Duodenal mucosa (tissue), 2 donors: ENCODE results near the gene SLC23A3.
A peak's percentile ranks its signal among the peaks of the same experiment; 100 is the strongest.

ENCODE experiments used
- H3K27ac ChIP-seq: one replicate; pipeline ENCODE4 v1.7.0; 2013; ENCODE audit warnings: low read depth, low read length
- H3K27me3 ChIP-seq, 2 donors: one replicate each; pipeline ENCODE4 v1.7.0; 2013; ENCODE audit warnings: low read length in 2 of 2, control low read depth in 1 of 2; ENCODE audit not compliant: insufficient read depth in 2 of 2, control insufficient read depth in 1 of 2
- H3K36me3 ChIP-seq, 2 donors: one replicate each; pipeline ENCODE4 v1.7.0; 2013; ENCODE audit warnings: low read length in 2 of 2, control low read depth in 1 of 2; ENCODE audit not compliant: insufficient read depth in 2 of 2, control insufficient read depth in 1 of 2
- H3K4me1 ChIP-seq, 2 donors: one replicate each; pipeline ENCODE4 v1.7.0; 2013; ENCODE audit warnings: low read length in 2 of 2, control low read depth in 1 of 2; ENCODE audit not compliant: insufficient read depth in 2 of 2, control insufficient read depth in 1 of 2
- H3K4me3 ChIP-seq, 2 donors: one replicate each; pipeline ENCODE4 v1.7.0; 2013; ENCODE audit warnings: low read length in 2 of 2, low read depth in 1 of 2
- H3K9ac ChIP-seq, 2 donors: one replicate each; pipeline ENCODE4 v1.7.0; 2013; ENCODE audit warnings: low read length in 2 of 2, low read depth in 1 of 2
- H3K9me3 ChIP-seq, 2 donors: one replicate each; pipeline ENCODE4 v1.7.0; 2013; ENCODE audit warnings: low read length in 2 of 2, control low read depth in 1 of 2; ENCODE audit not compliant: control insufficient read depth in 1 of 2

SLC23A3 gene, protein sequence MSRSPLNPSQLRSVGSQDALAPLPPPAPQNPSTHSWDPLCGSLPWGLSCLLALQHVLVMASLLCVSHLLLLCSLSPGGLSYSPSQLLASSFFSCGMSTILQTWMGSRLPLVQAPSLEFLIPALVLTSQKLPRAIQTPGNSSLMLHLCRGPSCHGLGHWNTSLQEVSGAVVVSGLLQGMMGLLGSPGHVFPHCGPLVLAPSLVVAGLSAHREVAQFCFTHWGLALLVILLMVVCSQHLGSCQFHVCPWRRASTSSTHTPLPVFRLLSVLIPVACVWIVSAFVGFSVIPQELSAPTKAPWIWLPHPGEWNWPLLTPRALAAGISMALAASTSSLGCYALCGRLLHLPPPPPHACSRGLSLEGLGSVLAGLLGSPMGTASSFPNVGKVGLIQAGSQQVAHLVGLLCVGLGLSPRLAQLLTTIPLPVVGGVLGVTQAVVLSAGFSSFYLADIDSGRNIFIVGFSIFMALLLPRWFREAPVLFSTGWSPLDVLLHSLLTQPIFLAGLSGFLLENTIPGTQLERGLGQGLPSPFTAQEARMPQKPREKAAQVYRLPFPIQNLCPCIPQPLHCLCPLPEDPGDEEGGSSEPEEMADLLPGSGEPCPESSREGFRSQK

GRCh38 chr2:219169930-219170654, at the start of gene SLC23A3:
SLC23A3 (minus strand) TSS chr2:219170029; CDS start chr2:219169984, 45 bp downstream.
- H3K27me3 ChIP-seq = no peaks in the 10 kb centered on the region
- H3K36me3 ChIP-seq = peaks cover 21 to 43% of the 10 kb centered on the region in 2 donors
- H3K4me3 ChIP-seq = peak within 1 kb of the TSS; percentile 19 to 28
- peak within 1 kb of the TSS in 1 of 2 donors; percentile 16 for H3K9ac ChIP-seq
- no peaks in the 10 kb centered on the region for H3K9me3 ChIP-seq
- peak within 1 kb of the TSS; percentile 30 for H3K27ac ChIP-seq
- H3K4me1 ChIP-seq = peaks cover 20 to 41% of the 10 kb centered on the region in 2 donors

- Histone ChIP-seq H3K9ac (peak within 1 kb of the TSS; percentile 45), H3K4me1 (peaks cover 21 to 27% of the 10 kb centered on the region in 2 donors), H3K27me3 (no peaks in the 10 kb centered on the region), H3K27ac (peak within 1 kb of the TSS; percentile 74), H3K9me3 (no peaks in the 10 kb centered on the region), H3K4me3 (peak within 1 kb of the TSS; percentile 75 to 78), H3K36me3 (peaks cover 45 to 55% of the 10 kb centered on the region in 2 donors)
Observed at GRCh38 chr2:219218732-219219701, 49.2 kb upstream of the SLC23A3 start, which contains the start of gene ABCB6. ABCB6 (minus strand) TSS chr2:219218958; CDS start chr2:219218673, 285 bp downstream.

DNA sequence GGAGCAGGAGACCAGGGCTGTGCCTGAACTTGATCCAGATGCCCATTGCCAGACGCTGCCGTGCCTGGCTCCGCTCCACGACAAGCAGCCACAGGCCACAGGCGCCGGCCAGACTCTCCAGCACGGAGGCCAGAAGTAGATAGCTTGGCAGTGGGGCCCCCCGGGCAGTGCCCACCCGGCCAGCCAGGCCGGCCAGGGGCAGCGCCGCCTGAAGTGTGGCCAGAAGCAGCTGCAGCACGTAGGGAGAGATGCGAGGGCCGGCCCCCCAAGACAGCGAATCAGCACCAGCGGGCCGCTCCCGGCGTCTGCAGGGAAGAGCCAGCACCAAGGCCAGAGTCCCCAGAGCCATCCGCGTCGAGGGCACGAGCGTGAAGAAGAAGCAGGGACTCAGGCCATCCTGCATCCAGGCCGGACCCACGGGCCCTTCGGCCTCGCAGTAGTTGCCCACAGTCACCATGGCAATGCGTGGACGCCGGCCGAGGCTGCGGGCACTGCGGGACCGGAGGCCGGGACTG, 48.4 kb upstream of the SLC23A3 start:
- peaks cover 37 to 55% of the 10 kb centered on the region in 2 donors for H3K36me3 ChIP-seq
- no peaks in the 10 kb centered on the region for H3K27me3 ChIP-seq
- peak overlapping the region; percentile 75 to 78 for H3K4me3 ChIP-seq
- H3K27ac ChIP-seq = peak overlapping the region; percentile 74
- peaks cover 21 to 27% of the 10 kb centered on the region in 2 donors for H3K4me1 ChIP-seq
- H3K9ac ChIP-seq = peak overlapping the region; percentile 45
- no peaks in the 10 kb centered on the region for H3K9me3 ChIP-seq

DNA sequence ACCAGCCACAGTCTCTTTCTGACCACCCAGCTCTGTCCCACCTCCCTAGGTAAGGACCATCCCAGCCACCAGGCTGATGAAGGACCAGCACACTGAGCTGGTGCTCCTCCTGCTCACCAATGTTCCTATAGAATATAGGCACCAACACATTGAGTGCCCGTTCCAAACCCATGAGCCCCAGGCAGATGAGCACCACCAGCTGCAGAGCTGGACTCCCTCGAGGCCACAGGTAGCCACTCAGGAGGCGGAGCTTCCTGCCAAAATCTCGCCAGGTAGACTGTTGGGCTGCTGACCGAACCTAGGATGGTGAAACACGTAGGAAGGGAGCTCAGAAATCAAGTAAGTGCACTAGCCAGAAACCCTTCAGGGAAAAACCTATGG, 46.7 kb upstream of the SLC23A3 start:
- H3K4me1 ChIP-seq = peaks cover 21 to 27% of the 10 kb centered on the region in 2 donors
- no peak overlapping the region for H3K27ac ChIP-seq
- H3K36me3 ChIP-seq = peaks cover 24 to 48% of the 10 kb centered on the region in 2 donors

DNA sequence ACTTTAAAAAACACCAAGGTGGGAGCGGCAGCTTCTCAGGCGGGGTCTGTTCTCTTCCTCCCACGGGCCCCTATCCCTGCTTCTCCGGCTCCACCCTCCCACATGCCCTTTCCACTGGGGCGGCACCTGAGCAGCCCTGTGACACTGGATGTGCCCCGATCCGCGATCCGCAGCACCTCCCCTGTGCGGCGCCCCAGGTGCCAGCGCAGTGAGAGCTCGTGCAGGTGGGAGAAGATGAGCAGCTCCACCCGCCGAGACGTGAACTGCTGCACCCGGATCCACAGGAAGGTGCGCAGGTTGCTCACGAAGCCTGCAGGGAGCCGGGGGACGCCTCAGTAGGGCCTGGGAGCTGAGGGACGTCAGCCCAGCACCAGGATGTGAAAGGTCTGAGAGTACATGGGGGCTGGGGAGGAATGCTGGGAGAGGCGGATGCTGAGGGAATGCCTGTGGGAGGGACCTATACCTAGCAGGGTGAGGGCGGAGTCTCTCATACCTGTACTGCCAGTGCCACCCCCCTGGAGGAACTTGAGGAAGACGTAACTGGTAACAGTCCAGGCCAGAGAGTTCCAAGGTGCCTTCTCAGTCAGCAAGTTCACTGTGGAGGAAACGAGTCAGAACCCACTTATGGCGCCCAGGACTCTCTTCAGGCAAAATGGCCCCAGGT, 46.2 kb upstream of the SLC23A3 start:
- peaks cover 21 to 27% of the 10 kb centered on the region in 2 donors for H3K4me1 ChIP-seq
- no peaks in the 10 kb centered on the region for H3K27me3 ChIP-seq
- H3K36me3 ChIP-seq = peaks cover 21 to 42% of the 10 kb centered on the region in 2 donors
- no peak overlapping the region for H3K9ac ChIP-seq
- no peak overlapping the region for H3K4me3 ChIP-seq
- no peak overlapping the region for H3K27ac ChIP-seq
- no peaks in the 10 kb centered on the region for H3K9me3 ChIP-seq

More for the DNA sequence above, 46.7 kb upstream of the SLC23A3 start:
- Histone ChIP-seq H3K4me3 (no peak overlapping the region), H3K9ac (no peak overlapping the region), H3K9me3 (no peaks in the 10 kb centered on the region), H3K27me3 (no peaks in the 10 kb centered on the region)

- Histone ChIP-seq H3K4me1 (peaks cover 17 to 24% of the 10 kb centered on the region in 2 donors), H3K27me3 (no peaks in the 10 kb centered on the region), H3K4me3 (no peak overlapping the region), H3K9ac (no peak overlapping the region), H3K36me3 (peaks cover 9 to 37% of the 10 kb centered on the region in 2 donors), H3K27ac (no peak overlapping the region), H3K9me3 (no peaks in the 10 kb centered on the region)
Observed at GRCh38 chr2:219214786-219215185, 45.0 kb upstream of the SLC23A3 start.

DNA sequence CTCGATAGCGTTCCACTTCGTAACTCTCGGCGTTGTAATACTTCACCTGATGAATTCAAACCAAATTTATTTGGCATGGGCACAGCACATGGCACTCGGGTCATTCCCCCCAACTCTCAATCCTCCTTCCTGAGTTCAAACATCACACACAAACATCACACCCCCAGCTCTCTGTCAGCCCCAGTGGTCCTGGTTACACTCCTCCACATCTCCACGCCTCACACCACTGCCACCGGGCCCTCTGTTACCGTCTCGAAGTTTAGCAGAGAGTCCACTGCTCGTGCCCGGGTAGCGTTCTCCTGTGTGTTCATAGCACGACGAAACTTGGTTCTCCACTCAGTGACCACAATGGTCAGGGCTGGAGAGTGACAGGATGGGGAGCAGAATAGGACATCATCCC, 44.3 kb upstream of the SLC23A3 start:
- H3K4me3 ChIP-seq = no peak overlapping the region
- no peak overlapping the region for H3K27ac ChIP-seq
- H3K36me3 ChIP-seq = peaks cover 9 to 39% of the 10 kb centered on the region in 2 donors
- no peaks in the 10 kb centered on the region for H3K27me3 ChIP-seq
- H3K4me1 ChIP-seq = peaks cover 11 to 18% of the 10 kb centered on the region in 2 donors
- no peaks in the 10 kb centered on the region for H3K9me3 ChIP-seq
- no peak overlapping the region for H3K9ac ChIP-seq

DNA sequence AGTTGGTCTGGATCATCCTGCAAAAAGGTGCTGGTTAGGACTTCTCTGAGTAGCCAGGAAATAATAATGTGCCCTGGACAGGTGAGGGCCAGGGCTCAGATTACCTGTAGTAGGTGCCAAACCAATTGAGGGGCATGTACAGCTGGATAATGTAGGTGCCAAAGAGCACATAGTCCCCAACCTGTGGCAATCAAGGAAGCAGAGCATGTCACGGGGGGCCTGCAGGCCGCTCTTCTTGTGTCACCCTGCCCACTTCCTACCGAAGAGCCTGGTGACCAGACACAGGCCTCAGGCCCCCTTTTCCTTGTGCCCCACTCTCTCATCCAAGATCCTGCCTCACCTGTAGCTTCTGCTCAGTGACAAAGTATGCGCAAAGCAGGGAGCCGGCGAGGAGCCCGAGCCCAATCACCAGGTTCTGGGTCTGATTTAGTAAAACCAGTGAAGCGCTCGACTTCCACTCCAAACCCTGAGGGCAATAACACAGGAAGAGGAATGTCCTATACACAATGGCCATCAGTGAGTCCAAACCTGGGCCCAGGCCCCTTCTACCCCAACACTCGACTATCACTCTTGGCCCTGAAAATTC, 43.8 kb upstream of the SLC23A3 start:
- no peak overlapping the region for H3K9ac ChIP-seq
- H3K4me3 ChIP-seq = no peak overlapping the region
- H3K27me3 ChIP-seq = no peaks in the 10 kb centered on the region
- no peak overlapping the region for H3K27ac ChIP-seq
- H3K36me3 ChIP-seq = peaks cover 9 to 44% of the 10 kb centered on the region in 2 donors
- no peaks in the 10 kb centered on the region for H3K9me3 ChIP-seq
- peaks cover 9 to 17% of the 10 kb centered on the region in 2 donors for H3K4me1 ChIP-seq
